AG20443 (cell line): ENCODE results near the gene ARMH2.
A peak's percentile ranks its signal among the peaks of the same experiment; 100 is the strongest.
"Not testable (repeated sequence)": the region's sequence is repeated elsewhere in the genome, so short reads cannot be mapped to it uniquely, and the experiment has no call there.

ENCODE experiments used
- DNase-seq: peaks from one replicate; pipeline ENCODE4 v3.0.0; 2012; ENCODE audit warnings: low spot score, mixed read lengths

The ARMH2 gene

DNA sequence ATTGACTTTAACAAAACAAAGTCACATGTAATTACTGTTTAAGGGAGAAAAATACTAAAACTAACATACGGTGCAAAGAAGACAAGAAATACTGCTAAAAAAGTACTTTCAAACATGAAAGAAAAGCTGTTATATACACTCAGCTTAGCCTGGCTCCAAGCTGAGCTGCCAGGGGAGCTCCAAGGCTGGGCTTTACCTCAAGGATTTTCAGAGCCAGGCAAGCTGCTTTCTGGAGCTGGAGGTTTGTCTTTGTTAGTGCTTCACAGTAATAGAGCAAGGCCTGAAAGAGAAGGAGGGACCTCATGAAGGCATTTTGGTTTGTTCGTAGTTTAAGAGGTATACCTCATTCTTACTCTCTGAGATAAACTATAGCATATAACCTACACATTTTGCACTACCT lies 19.6 kb upstream of the ARMH2 start:
- no peak for DNase-seq

DNA sequence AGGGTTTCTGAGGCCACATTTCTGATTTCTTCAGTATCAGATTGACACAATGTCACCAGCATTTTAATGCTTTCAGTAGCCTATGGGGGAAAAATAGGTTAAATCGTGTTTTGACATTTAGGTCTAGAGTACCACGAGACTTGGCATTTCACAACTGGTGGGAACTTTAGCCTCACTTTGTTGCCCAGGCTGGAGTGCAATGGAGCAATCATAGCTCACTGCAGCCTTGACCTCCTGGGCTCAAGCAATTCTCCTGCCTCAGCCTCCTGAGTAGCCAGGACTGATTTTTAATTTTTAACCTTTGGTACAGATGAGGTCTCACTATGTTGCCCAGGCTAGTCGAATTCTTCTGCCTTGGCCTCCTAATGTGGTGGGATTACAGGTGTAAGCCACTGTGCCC lies 11.0 kb upstream of the ARMH2 start:
- DNase-seq = no peak

DNA sequence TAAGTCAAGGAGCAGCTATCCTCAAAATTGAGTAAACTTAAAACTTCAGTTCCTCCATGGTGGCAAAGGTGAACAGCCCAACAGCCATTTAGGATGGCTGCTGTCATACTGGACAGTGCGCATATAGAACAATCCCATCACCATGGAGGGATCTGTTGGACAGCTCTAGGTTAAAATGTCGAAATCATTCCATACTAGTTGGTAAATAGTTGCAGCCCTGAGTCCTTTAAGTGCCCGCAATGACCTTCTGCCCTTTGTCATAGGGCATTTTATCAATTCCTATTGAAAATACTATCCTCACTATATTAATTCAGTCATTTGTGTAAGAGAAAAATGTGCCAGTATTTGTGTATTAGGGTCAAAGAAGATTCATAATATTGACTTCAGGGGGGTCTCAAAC lies 8.9 kb upstream of the ARMH2 start:
- DNase-seq = no peak

DNA sequence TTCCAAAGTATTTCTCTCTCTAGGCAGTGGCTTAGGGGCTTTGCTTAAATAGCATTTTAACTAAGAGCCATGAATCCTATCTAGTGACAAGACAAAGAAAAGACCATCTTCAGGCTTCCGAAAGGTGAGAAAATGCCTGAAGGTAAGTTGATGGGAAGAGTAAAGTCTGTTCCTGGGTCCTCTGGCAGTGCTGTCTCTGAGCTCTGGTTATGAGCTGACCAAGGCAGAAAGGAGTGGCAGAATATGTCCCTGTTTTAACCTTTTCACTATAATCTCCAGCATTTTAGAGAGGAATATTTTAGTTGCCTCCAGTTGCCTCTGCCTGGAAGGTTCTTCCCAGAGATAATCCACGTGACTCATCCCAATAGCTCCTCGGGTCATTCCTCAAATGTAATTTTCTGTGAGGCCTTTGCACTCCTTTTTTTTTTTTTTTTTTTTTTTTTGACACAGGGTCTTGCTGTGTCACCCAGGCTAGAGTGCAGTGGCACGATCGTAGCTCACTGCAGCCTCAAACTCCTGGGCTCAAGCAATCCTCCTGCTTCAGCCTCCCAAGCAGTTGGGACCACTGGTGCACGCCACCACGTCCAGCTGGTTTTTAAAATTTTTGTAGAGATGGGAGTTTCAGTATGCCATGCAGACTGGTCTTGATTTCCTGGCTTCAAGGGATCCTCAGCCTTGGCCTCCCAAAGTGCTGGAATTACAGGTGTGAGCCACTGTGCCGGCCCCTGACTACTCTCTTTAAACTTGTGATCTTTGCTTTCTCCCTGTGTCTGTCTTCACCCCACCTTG lies 3.7 kb upstream of the ARMH2 start:
- DNase-seq = peak; percentile 16

DNA sequence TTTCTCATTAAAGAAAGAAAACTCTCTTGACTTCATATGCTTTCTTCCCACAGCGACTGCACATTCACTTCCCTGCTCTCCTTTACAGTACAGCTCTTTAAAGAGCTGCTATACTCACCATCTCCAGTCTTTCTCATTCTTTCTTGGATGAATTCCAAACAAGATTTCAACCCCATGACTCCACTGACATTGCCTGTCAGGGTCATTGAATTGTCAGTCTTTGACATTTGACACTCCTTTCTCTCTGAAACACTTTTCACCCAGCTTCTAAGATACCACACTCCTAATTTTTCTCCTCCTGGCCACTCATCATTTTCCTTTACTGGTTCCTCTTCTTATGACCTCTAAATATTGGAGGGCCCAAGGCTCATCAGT lies 811 bp upstream of the ARMH2 start:
- DNase-seq = no peak

DNA sequence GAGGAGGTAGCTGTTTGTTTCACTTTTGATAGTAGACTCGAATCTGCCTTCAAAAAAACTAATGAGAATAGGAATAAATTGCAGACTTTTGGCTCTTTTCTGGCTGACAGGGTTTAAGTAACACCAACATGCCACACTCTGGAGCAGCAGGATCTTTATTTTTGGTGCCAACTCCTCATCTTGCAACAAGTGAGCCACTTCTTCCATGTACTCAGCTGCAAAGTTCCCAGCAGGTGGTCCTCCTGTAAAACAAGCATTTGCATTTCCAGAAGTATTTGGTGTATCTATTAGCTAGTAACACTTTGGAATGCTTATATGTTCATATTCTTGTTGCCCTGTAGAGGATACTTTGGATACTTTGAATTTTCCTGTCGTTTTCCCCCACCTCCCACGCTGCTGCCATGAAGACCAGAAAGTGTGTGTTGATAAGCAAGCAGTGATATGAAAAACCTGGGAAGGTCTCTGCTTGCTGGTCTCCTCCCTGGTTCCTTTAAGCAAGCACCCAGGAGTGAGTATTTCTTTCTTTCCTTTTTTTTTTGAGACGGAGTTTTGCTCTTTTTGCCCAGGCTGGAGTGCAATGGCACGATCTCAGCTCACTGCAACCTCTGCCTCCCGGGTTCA lies 1.0 kb downstream of the ARMH2 start:
- DNase-seq = no peak

DNA sequence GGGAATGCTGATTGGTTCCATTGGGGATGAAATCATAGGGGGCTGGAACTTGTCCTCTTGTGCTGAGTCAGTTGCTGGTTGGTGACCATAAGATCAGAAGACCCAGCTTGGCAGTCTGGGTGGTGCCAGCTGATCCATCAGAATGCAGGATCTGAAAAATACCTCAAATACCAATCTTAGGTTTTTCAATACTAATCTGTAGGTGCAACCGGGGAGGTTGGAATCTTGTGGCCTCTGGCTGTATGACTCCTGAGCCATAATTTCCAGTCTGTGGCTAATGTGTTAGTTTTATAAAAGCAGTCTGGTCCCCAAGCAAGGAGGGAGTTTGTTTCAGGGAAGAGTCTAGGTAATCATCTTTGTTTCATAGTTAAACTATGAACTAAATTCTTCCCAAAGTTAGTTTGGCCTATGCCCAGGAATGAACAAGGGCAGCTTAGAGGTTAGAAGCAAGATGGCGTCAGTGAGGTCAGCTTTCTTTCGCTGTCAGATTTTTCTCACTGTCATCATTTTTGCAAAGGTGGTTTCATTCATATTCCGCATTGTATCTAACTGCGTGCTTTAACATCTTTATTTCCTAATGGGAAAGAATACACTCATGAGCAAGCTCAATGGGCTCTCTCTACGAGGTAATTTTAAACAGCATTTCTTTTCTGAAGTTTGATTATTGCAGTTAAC lies 2.0 kb downstream of the ARMH2 start:
- no peak for DNase-seq

DNA sequence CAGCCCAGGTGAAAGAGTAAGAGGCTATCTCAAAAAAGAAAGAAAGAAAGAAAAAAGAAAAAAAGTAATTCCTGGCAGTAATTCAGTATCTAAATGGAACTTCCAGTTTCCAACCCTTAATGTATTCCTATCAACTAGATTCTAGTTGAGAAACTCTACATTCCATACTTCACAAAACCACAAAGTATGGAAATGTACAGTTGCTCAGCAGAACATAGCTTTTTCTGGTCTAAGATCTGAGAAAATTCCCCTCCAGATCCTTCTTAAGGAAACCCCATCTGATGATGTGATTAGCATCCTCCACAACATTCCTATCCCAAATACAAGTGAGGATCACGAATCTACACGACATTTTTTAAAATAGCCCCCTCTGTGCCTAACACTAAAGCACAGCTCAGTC lies 3.6 kb downstream of the ARMH2 start:
- DNase-seq = no peak

DNA sequence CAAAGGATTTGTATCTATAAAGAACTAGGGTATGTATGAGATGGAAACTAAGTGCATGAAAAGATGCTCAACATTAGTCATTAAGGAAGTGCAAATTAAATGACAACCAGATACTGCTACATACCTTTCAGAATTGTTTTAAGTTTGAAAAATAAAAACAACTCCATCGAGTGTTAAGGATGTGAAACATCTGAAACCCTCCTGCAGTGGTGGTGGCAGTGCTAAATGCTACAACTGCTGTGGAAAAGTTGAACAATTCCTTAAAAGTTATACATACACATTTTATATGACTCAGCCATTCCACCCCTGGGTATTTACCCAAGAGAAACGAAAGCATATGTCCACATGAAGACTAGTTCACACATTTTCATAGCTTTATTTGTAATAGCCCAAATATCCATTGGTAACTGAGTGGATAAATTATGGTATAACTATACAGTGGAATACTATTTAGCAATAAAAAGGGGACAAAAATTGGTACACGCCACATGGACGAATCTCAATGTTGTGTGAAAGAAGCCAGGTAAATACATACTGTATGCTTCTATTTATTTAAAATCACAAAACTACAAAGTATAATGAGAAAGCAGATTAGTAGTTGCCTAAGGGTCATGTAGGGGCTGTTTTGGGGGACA lies 10.6 kb downstream of the ARMH2 start:
- DNase-seq = no peak

DNA sequence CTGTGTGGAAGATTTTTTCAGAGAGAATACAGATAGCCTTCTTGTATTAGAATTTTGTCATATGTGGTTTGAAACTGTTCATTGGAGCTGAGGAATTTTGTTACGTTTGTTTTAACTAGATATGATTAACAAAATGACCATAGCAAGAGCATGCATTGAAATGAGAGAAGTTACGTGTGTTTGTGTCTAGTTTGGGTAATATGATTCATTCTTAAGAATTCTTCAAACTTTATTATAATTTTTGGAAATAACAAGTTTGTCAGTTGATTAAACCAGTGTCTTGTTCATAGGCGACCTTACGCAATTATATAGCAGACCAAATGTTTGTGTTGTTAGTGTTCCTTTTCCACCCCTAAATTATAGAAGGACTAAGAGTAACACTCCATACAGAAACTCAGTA lies 18.5 kb downstream of the ARMH2 start:
- DNase-seq = no peak

DNA sequence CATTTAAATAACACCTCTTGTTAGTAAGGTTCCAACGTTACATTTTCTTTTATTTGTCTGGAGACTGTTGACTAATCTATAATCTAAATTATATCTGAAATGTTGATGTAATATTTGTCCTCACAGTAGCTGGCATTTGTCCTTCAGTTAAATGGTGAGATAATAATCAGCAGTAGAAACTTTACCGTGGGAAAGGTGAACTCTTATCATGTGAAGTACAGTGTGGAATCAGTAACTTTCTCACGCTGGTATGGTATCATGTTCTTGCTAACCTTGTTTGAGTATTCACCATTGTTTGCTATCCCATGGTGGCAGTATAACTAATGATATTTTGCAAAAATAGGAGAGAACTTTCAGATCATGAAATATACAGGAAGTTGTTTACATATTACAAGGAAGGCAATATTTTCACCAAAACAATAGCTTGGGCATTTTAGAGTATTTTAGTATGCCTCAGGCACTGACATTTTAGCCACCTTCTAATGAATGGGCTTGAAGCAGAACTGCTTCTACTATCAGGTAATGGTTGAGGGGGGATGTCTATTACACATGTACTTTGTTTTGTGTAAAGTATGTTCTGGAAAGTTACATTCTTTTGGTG lies 19.2 kb downstream of the ARMH2 start:
- DNase-seq = no peak

DNA sequence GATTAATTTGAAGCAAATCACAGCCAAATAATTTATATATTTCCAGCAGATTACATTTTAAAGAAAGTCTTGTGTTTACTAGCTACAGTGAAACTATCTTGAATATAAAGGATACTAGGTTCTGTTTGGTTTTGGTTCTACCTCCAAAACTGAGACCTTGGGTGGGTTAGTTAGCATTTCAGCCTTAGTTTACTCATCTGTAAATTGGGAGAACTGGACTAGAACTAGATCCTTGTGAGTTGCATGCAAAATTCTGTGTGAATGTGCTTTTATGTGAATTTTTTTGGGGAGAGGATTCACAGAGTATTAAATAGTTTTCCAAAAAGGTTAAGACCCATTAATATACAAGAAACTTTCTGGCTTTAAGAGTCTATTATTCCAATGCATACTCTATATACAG lies 19.8 kb downstream of the ARMH2 start:
- DNase-seq = no peak

DNA sequence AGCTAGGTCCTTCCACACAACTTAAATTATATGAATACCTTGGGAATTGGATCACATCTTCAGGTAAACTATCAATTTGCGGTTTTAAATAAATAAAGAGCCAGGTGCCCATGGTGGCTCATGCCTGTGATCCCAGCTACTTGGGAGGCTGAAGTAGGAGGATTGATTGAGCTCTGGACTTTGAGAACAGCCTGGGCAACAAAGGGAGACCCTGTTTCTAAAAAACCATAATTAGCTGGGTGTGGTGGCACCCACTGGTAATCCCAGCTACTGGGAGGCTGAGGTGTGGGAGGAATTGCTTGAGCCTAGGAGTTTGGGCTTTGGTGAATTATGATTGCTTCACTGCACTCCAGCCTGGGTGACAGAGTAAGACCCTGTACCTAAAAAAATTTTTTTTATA lies 20.6 kb downstream of the ARMH2 start:
- no peak for DNase-seq

DNA sequence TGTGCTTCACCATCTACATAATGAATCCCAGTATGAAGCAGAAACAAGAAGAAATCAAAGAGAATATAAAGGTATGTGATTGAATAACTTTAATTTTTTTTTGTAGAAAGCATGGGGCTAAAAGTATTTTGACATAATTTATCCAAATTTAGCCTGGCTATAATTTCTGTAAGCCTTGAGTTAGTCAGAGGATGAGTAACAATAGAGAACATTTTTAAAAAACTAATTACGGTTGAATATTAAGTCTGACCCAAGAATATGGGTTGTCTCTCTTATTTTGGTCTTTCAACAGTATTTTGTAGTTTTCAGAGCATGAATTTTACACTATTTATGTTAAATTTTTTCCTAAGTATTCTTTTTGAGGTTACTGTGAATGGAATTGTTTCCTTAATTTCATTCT lies 21.5 kb downstream of the ARMH2 start:
- DNase-seq = no peak

DNA sequence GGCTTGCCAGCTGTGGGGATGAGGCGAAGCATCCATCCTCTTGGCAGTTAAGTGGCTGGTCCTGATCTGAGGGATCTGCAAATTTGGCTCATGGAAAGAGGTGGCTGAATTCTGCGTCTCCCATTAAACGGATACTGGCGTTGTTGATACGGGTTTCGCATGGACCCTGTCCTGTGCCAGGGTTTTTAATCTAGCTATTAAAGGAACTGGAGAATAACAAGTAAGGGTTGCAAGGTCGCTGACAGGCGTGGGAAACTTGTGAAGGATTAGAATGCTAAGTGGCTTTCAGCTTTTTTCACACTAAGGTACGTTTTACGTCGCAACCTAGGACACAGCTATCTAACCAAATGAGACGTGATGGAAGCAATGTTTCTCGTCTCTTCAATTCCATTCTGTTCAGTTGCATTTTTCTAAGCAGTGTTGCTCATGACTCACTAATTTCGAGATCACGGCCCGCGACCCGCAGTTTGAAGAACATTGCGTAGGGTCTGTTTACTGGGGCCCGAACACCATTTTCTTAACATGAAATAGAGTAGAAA lies 23.1 kb downstream of the ARMH2 start:
- peak; percentile 38 for DNase-seq

DNA sequence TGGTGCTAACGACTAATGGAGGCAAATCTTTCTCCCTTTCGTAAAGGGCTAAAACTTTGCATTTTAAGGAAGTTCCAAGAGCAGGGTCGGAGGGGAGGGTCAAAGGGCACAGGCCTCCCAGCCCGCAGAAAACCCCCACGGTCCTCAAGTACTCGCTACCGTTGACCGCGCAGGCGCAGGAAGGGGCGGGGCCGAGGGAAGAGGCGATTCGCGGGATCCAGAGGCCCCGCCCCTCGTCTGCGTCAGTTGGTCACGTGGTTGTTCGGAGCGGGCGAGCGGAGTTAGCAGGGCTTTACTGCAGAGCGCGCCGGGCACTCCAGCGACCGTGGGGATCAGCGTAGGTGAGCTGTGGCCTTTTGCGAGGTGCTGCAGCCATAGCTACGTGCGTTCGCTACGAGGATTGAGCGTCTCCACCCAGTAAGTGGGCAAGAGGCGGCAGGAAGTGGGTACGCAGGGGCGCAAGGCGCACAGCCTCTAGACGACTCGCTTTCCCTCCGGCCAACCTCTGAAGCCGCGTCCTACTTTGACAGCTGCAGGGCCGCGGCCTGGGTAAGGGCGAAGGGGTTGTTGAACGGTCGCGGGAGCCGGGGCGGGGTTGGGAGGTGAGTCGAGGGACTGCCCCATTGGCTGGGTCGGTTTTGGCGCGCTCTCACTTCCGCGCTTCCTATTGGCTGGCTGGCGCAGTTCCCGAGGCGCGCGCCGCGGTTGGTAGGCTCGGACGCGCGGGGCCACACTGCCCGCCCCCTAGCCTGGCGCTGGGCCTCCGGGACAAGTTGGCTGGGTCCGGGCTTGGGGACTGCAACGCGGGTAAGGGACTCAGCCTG lies 23.8 kb downstream of the ARMH2 start, which contains the start of gene GMNN:
Gene GMNN (plus strand): TSS at position 242 of the 824 bp plus-strand sequence. CDS start 2,310 bp downstream, outside the sequence.
- DNase-seq = peak; percentile 97

DNA sequence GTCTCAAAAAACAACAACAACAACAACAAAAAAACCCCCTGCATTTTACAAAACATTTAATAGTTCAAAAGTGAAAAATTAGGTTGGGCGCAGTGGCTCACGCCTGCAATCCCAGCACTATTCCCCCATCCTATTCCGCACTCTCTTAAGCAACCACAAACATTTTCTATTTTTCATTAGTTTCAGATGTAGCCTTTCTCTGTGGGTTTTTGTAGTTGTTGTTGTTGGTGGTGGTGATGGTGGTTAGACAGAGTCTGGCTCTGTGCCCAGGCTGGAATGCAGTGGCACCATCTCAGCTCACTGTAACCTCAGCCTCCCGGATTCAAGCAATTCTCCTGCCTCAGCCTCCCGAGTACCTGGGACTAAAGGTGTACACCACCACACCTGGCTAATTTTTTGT lies 30.4 kb downstream of the ARMH2 start:
- DNase-seq = peak; percentile 39

DNA sequence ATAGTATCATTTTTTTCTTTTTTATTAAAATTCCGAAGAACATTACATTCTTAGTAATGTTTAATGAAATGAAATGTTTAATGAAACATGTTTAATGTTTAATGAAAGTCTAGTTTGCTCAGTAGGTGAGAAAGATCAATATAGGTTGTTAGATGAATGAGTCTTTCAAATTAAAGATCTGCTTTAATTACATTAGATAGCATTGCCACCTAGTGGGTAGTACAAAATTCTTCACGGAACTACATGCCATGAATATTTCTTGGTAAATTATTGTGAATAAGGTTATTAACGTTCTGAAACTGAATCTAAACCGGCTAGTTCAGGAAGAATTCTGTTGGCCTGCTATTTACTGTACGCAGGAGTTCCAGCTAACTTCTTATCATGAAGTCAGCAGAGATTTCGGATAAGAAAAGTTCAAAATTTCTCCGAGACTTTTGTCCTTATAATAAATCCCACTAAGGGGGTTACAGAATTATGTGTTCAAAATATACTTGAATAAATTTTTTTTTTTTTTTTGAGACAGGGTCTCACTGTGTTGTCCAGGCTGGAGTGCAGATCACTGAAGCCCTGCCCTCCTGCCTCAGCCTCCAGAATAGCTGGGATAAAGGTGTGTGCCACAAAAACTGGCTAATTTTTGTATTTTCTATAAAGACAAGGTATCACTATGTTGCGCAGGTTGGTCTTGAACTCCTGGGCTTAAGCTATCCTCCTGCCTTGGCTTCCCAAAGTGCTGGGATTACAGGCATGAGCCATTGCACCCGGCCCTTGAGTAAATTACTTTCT lies 31.8 kb downstream of the ARMH2 start:
- DNase-seq = peak; percentile 50

DNA sequence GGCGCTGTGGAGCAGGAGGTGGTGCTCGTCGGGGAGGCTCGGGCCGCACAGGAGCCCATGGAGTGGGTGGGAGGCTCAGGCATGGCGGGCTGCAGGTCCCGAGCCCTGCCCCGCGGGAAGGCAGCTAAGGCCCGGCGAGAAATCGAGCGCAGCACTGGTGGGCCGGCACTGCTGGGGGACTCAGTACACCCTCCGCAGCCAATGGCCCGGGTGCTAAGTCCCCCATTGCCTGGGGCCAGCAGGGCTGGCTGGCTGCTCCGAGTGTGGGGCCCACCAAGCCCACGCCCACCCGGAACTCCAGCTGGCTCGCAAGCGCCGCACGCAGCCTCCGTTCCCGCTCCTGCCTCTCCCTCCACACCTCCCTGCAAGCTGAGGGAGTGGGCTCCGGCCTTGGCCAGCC lies 32.7 kb downstream of the ARMH2 start:
- not testable (repeated sequence) for DNase-seq
